Measurements from ENCODE around the gene KANSL2.

DNA sequence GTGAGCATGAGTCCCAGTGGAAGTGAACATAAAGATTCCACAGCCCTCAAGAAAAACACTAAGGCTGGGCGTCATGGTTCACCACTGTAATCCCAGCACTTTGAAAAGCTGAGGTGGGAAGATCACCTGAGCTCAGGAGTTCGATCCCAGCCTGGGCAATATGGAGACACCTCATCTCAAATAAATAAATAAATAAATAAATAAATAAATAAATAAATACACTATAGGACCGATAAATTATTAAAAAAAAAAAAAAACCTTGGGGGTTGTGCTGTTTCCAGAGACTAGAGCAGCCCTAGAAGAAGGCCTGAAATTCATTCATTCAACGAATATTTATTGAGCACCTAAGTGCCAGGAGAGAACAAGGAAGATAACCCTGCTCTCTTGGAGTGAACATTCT lies 1.5 kb upstream of the KANSL2 start:
- TF ChIP-seq POLR2A (IDR thresholded peaks at IDR 0.05; ENCODE audit: extremely low read depth, insufficient read length) (no peak), MYC (IDR thresholded peaks at IDR 0.05; ENCODE audit: low read depth, low read length) (no peak)
- TF ChIP-seq, protein P1, sequence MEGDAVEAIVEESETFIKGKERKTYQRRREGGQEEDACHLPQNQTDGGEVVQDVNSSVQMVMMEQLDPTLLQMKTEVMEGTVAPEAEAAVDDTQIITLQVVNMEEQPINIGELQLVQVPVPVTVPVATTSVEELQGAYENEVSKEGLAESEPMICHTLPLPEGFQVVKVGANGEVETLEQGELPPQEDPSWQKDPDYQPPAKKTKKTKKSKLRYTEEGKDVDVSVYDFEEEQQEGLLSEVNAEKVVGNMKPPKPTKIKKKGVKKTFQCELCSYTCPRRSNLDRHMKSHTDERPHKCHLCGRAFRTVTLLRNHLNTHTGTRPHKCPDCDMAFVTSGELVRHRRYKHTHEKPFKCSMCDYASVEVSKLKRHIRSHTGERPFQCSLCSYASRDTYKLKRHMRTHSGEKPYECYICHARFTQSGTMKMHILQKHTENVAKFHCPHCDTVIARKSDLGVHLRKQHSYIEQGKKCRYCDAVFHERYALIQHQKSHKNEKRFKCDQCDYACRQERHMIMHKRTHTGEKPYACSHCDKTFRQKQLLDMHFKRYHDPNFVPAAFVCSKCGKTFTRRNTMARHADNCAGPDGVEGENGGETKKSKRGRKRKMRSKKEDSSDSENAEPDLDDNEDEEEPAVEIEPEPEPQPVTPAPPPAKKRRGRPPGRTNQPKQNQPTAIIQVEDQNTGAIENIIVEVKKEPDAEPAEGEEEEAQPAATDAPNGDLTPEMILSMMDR (IDR thresholded peaks at IDR 0.05; ENCODE audit: low read depth, low read length): no peak
